GM21576 (cell line): ENCODE measurements around the gene FAM20C.

Experiments used
- ATAC-seq: cut with Tn5 transposase; IDR thresholded peaks from one replicate; pipeline ENCODE4 v1.9.1; 2021; ENCODE audit warnings: mild to moderate bottlenecking, moderate library complexity; ENCODE audit not compliant: unreplicated experiment

FAM20C gene

GRCh38 chr7:207418-208129 is 15.2 kb downstream of the FAM20C start:
- ATAC-seq = no peak

GRCh38 chr7:208130-208673 is 15.8 kb downstream of the FAM20C start:
- no peak for ATAC-seq

GRCh38 chr7:208816-209215 is 16.4 kb downstream of the FAM20C start:
- ATAC-seq = no peak

- ATAC-seq = no peak
Measured at GRCh38 chr7:209416-209815, 17.0 kb downstream of the FAM20C start.

- ATAC-seq = no peak
Measured at GRCh38 chr7:209906-210305, 17.5 kb downstream of the FAM20C start.

GRCh38 chr7:210401-210925 is 18.1 kb downstream of the FAM20C start:
- ATAC-seq = no peak

GRCh38 chr7:211033-211714 is 18.8 kb downstream of the FAM20C start:
- no peak for ATAC-seq

GRCh38 chr7:211715-212058 is 19.3 kb downstream of the FAM20C start:
- ATAC-seq = no peak

- ATAC-seq = no peak
Measured at GRCh38 chr7:212754-213153, 20.4 kb downstream of the FAM20C start.

- ATAC-seq = no peak
Measured at GRCh38 chr7:213324-213993, 21.1 kb downstream of the FAM20C start.

GRCh38 chr7:214410-215212 is 22.2 kb downstream of the FAM20C start:
- no peak for ATAC-seq

GRCh38 chr7:216360-217300 is 24.3 kb downstream of the FAM20C start:
- no peak for ATAC-seq

- no peak for ATAC-seq
Measured at GRCh38 chr7:217781-218180, 25.4 kb downstream of the FAM20C start.

GRCh38 chr7:218316-218715 is 25.9 kb downstream of the FAM20C start:
- ATAC-seq = no peak

GRCh38 chr7:218896-219580 is 26.7 kb downstream of the FAM20C start:
- no peak for ATAC-seq

- no peak for ATAC-seq
Measured at GRCh38 chr7:219581-220150, 27.3 kb downstream of the FAM20C start.

- ATAC-seq = no peak
Measured at GRCh38 chr7:220151-220841, 27.9 kb downstream of the FAM20C start.
